ENCODE results near the gene ILF2. TPM values are rescaled to one million over a fixed set of nuclear protein-coding genes. Genes with fewer than 3 reads are reported as not detected.
A peak's percentile ranks its signal among the peaks of the same experiment; 100 is the strongest.

The ILF2 gene
- total RNA-seq, 4 donors from 2014 or later: 111 to 167 (median 151) TPM

GRCh38 chr1:153662269-153662668 is 8.5 kb downstream of the ILF2 start:
- no peak overlapping the region for H3K4me3 ChIP-seq (replicated peaks in 1 of 3)
- 62 to 70% methylated on average over 2 of the region's 2 CpGs for WGBS, 2 donors
- H3K9me3 ChIP-seq: no peaks in the 10 kb centered on the region
- no peak for TF ChIP-seq POLR2A (IDR thresholded peaks at IDR 0.05)
- TF ChIP-seq CTCF (IDR thresholded peaks at IDR 0.05): no peak
- H3K4me1 ChIP-seq: peaks cover 8 to 16% of the 10 kb centered on the region in 2 donors
- intact Hi-C loops (cut with DNase I): loop anchor here (10.0 kb wide), 1 partner anchor 87 kb away; no protein-coding TSS in a partner anchor
- peaks cover 65 to 68% of the 10 kb centered on the region in 2 donors for H3K36me3 ChIP-seq
- H3K27ac ChIP-seq: no peak overlapping the region
- H3K27me3 ChIP-seq: no peaks in the 10 kb centered on the region
- no peak for DNase-seq

- Histone ChIP-seq H3K27ac (no peak overlapping the region), H3K36me3 (peaks cover 54 to 57% of the 10 kb centered on the region in 2 donors), H3K9me3 (no peaks in the 10 kb centered on the region), H3K27me3 (no peaks in the 10 kb centered on the region), H3K4me1 (peaks cover 8 to 16% of the 10 kb centered on the region in 2 donors), H3K4me3 (replicated peaks in 1 of 3) (no peak overlapping the region)
- DNase-seq: no peak
- no peak for TF ChIP-seq CTCF (IDR thresholded peaks at IDR 0.05)
- TF ChIP-seq POLR2A (IDR thresholded peaks at IDR 0.05): no peak
- 64 to 85% methylated on average over 8 to 9 of the region's 9 CpGs for WGBS, 2 donors
- intact Hi-C loops (cut with DNase I): loop anchor here (10.0 kb wide), 1 partner anchor 86 kb away; no protein-coding TSS in a partner anchor
Measured at GRCh38 chr1:153661111-153661708, 9.6 kb downstream of the ILF2 start.

GRCh38 chr1:153659656-153660055 is 11.1 kb downstream of the ILF2 start:
- intact Hi-C loops (cut with DNase I): loop anchor here (10.0 kb wide), 1 partner anchor 85 kb away; no protein-coding TSS in a partner anchor
- peaks cover 8 to 16% of the 10 kb centered on the region in 2 donors for H3K4me1 ChIP-seq
- H3K27me3 ChIP-seq: no peaks in the 10 kb centered on the region
- DNase-seq: no peak
- H3K9me3 ChIP-seq: no peaks in the 10 kb centered on the region
- WGBS, 2 donors: 73 to 77% methylated on average over 9 of the region's 9 CpGs
- peak overlapping the region in 1 of 3 donors; percentile 97 for H3K27ac ChIP-seq
- TF ChIP-seq CTCF (IDR thresholded peaks at IDR 0.05): no peak
- no peak for TF ChIP-seq POLR2A (IDR thresholded peaks at IDR 0.05)
- no peak overlapping the region for H3K4me3 ChIP-seq (replicated peaks in 1 of 3)
- H3K36me3 ChIP-seq: peaks cover 38 to 41% of the 10 kb centered on the region in 2 donors

- intact Hi-C loops (cut with DNase I): no loop called here
- 16 to 28% methylated on average over 8 of the region's 8 CpGs for WGBS, 2 donors
- Histone ChIP-seq H3K4me1 (peaks cover 8 to 16% of the 10 kb centered on the region in 2 donors), H3K4me3 (replicated peaks in 1 of 3) (peak overlapping the region; percentile 56 to 77 (median 59)), H3K27me3 (no peaks in the 10 kb centered on the region), H3K9me3 (no peaks in the 10 kb centered on the region), H3K27ac (peak overlapping the region; percentile 95 to 97 (median 96)), H3K36me3 (peaks cover 33 to 36% of the 10 kb centered on the region in 2 donors)
- no peak for DNase-seq
- TF ChIP-seq CTCF (IDR thresholded peaks at IDR 0.05) (no peak), POLR2A (IDR thresholded peaks at IDR 0.05) (no peak)
Measured at GRCh38 chr1:153659175-153659534, 11.6 kb downstream of the ILF2 start.

GRCh38 chr1:153658400-153659174 is 12.2 kb downstream of the ILF2 start, which contains the start of gene SNAPIN:
Gene SNAPIN (plus strand): TSS chr1:153658703. CDS start chr1:153658744, 41 bp downstream.
- 5% methylated on average over 27 to 31 of the region's 53 CpGs for WGBS, 2 donors
- Histone ChIP-seq H3K9me3 (no peaks in the 10 kb centered on the region), H3K27ac (peak within 1 kb of the TSS; percentile 95 to 97 (median 96)), H3K36me3 (peaks cover 28 to 31% of the 10 kb centered on the region in 2 donors), H3K27me3 (no peaks in the 10 kb centered on the region), H3K4me3 (replicated peaks in 1 of 3) (peak within 1 kb of the TSS; percentile 56 to 77 (median 59)), H3K4me1 (peaks cover 8 to 16% of the 10 kb centered on the region in 2 donors)
- intact Hi-C loops (cut with DNase I): no loop called here
- DNase-seq: peak; percentile 93
- TF ChIP-seq POLR2A (IDR thresholded peaks at IDR 0.05) (peak; percentile 2 to 72), CTCF (IDR thresholded peaks at IDR 0.05) (peak in 1 of 6 experiments; percentile 21)

Data from thyroid gland (tissue), 4 donors.